ENCODE data around the gene SATB2.
A peak's percentile ranks its signal among the peaks of the same experiment; 100 is the strongest.

Gene SATB2

DNA sequence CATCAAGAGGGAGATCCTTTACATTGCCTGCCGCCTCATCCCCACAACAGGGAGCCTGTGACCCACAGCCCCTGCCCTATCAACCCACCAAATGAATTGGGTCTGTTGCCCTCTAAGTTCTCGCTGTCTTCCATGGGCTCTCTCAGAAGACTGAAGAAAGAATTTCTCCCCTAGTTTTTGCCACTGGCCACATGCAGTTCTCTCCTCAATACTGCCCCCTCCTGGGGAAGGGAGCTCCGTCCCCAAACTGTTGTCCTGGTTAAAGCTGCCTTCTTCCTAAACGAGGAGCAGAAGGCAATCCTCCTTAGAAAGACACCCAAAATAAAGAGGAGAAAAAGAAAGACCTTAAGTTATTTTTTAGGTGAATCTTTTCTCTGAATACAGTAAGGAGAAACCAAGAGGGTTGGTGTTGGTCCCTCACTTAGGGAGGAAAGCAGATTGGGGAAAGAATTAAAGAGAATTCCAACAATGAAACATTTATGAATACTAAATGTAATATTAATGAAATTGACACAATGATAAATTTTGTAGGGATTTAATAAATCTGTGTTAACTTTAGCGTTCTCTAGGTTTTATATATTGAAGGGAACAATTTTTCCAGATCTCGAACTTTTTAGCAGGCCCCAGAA is 31.1 kb upstream of the SATB2 start:
- no peak overlapping the region for H3K27ac ChIP-seq
- peak; percentile 40 for TF ChIP-seq CTCF (IDR thresholded peaks at IDR 0.05)
- no peak overlapping the region for H3K4me3 ChIP-seq
- no peak for DNase-seq (ENCODE audit: low spot score)

DNA sequence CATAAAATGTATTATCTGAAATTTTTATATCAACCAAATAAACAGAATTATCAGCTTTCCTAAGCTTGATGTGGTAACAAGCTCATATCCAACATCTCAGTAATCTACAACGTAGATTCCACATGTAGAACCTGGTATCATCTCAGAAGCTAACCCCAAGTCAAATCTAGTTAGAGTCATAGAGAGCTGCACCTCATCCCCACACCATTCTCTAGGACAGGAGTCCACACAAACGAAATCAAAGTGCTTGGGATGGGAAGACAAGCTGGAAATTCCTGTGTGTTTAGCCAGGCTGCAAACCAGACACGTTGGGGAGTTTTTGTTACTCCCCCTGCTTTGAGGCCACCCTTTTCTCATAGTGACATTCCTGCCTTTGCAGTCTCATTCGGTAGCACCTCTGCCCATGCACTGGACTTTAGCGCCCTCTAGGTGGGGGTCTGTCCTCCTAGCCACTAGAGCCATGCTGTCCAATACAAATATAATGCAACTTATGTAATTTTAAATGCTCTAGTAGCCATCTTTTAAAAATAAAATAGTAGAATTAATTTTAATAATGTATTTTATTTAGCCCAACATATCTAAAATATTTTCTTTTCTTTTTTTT is 28.1 kb upstream of the SATB2 start:
- no peak overlapping the region for H3K27ac ChIP-seq
- no peak for DNase-seq (ENCODE audit: low spot score)
- TF ChIP-seq CTCF (IDR thresholded peaks at IDR 0.05), result no peak
- no peak overlapping the region for H3K4me3 ChIP-seq

DNA sequence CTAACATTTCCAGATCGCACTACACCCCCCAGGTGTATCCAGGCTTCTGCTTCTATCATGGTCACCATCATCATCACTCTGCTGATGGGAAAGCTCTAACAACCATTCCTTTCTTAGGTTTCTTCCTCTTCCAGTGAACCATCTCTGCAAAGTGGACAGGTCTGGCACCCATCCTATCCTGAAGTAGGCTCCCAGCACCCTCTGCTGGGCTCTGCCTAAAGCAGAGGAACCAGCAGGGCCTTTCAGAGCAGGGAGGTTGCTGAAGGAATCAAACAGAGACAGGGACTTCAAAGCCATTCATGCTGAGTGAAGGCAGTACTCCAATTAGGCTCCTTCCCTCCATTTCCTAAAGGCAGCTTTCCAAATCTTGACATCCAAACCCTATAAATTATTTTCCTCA is 27.2 kb upstream of the SATB2 start:
- H3K27ac ChIP-seq, result no peak overlapping the region
- TF ChIP-seq CTCF (IDR thresholded peaks at IDR 0.05), result no peak
- no peak overlapping the region for H3K4me3 ChIP-seq
- DNase-seq (ENCODE audit: low spot score), result no peak

DNA sequence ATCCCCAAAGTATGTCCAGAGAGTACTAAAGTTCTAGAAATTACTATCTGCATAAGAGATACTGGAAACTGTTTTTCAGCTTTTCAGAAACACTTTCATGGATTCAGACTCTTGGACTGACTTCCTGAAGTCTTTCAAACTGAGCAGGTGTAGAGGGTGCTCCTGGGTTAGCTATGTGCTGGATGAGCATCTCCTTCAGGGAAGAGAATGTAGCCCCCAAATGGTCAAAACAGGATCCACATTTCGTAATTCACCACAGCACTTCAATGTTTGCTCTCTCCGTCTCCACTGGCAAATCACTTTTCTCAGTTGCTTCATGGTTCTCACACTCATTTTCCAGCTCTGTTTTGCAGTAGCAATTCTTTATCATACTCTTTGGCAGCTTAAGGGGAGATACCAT is 23.2 kb upstream of the SATB2 start:
- no peak overlapping the region for H3K27ac ChIP-seq
- TF ChIP-seq CTCF (IDR thresholded peaks at IDR 0.05), result no peak
- H3K4me3 ChIP-seq, result no peak overlapping the region
- no peak for DNase-seq (ENCODE audit: low spot score)

GRCh38 chr2:199477277-199477834 is 19.6 kb upstream of the SATB2 start:
- no peak for DNase-seq (ENCODE audit: low spot score)
- Histone ChIP-seq H3K27ac (no peak overlapping the region), H3K4me3 (no peak overlapping the region)
- no peak for TF ChIP-seq CTCF (IDR thresholded peaks at IDR 0.05)

GRCh38 chr2:199471443-199472057 is 13.8 kb upstream of the SATB2 start:
- peak; percentile 51 for TF ChIP-seq CTCF (IDR thresholded peaks at IDR 0.05)
- DNase-seq (ENCODE audit: low spot score), result no peak
- Histone ChIP-seq H3K4me3 (peak overlapping the region; percentile 60), H3K27ac (no peak overlapping the region)
